H1 (cell line): ENCODE results near the gene ANK3. TPM values are rescaled to one million over a fixed set of nuclear protein-coding genes. Genes with fewer than 3 reads are reported as not detected.

ENCODE experiments used
- CTCF ChIA-PET: fragments of 300-600 bp; sonication (Branson Sonifier 250); formaldehyde crosslinking; loops from one replicate; lab custom pipeline; 2021; ENCODE audit not compliant: partially characterized antibody; lab: Charles Lee
- POLR2A ChIA-PET: fragments of 300-600 bp; sonication (Branson Sonifier 250); formaldehyde crosslinking; loops from one replicate; lab custom pipeline; 2021; ENCODE audit warnings: inconsistent platforms; ENCODE audit not compliant: partially characterized antibody; lab: Charles Lee
- DNase-seq, 2 experiments: peaks; one replicate each; pipeline versions ENCODE4 v3.0.0 to v3.0.0-alpha.2; 2010 to 2022; ENCODE audit warnings: low spot score in 2 of 2, low read depth in 1 of 2, mixed read lengths in 1 of 2
- FAIRE-seq: peaks from 2 replicates; lab custom pipeline; 2011; peaks lifted over from hg19 to GRCh38; lab: Jason Lieb, UNC
- H2AFZ ChIP-seq: 2 replicates; pipeline ENCODE4 v1.8.1; 2012; ENCODE audit warnings: low read length, inconsistent platforms
- H2AK5ac ChIP-seq: 2 replicates; pipeline ENCODE4 v1.6.1; 2013; ENCODE audit warnings: low read depth, low read length
- H2BK120ac ChIP-seq: replicated peaks from 2 replicates; pipeline ENCODE3; 2013; ENCODE audit warnings: low read depth, low read length, inconsistent platforms
- H2BK12ac ChIP-seq: 2 replicates; pipeline ENCODE4 v1.6.1; 2013; ENCODE audit warnings: low read depth, low read length
- H2BK15ac ChIP-seq: 2 replicates; pipeline ENCODE4 v1.6.1; 2013; ENCODE audit warnings: low read length
- H2BK20ac ChIP-seq: 2 replicates; pipeline ENCODE4 v1.6.1; 2013; ENCODE audit warnings: low read length
- H2BK5ac ChIP-seq: 2 replicates; pipeline ENCODE4 v1.6.1; 2013; ENCODE audit warnings: low read depth, low read length
- H3K14ac ChIP-seq: 2 replicates; pipeline ENCODE4 v1.6.1; 2013; ENCODE audit warnings: inconsistent platforms; ENCODE audit not compliant: insufficient read length
- H3K18ac ChIP-seq: 2 replicates; pipeline ENCODE4 v1.6.1; 2013; ENCODE audit warnings: low read length; ENCODE audit errors: extremely low read depth
- H3K23ac ChIP-seq: 2 replicates; pipeline ENCODE4 v1.6.1; 2013; ENCODE audit warnings: inconsistent platforms; ENCODE audit not compliant: insufficient read length
- H3K23me2 ChIP-seq: 2 replicates; pipeline ENCODE4 v1.6.1; 2013; ENCODE audit warnings: low read depth, low read length
- H3K27ac ChIP-seq: 2 replicates; pipeline ENCODE4 v1.6.1; 2011; ENCODE audit warnings: low read depth, low read length, inconsistent platforms
- H3K27me3 ChIP-seq, 4 experiments: replicated peaks in 1 of 4; 1 replicate in 1 of 4; 2 replicates in 3 of 4; pipeline versions ENCODE4 v1.6.1 to v1.8.1; 2011 to 2013; ENCODE audit warnings: low read length in 3 of 4, mild to moderate bottlenecking in 3 of 4, inconsistent platforms in 2 of 4, mixed read lengths in 2 of 4, moderate library complexity in 1 of 4; ENCODE audit not compliant: control insufficient read depth in 3 of 4, insufficient read depth in 3 of 4; ENCODE audit errors: extremely low read depth in 1 of 4
- H3K36me3 ChIP-seq, 4 experiments: 2 replicates each; pipeline versions ENCODE4 v1.6.1 to v1.8.1; 2011 to 2013; ENCODE audit warnings: mild to moderate bottlenecking in 4 of 4, low read length in 3 of 4, moderate library complexity in 2 of 4, control low read depth in 1 of 4, inconsistent platforms in 1 of 4; ENCODE audit not compliant: insufficient read depth in 4 of 4, control insufficient read depth in 2 of 4
- H3K4ac ChIP-seq: replicated peaks from 2 replicates; pipeline ENCODE3; 2013; ENCODE audit warnings: low read length, low read depth, mixed read lengths, inconsistent platforms; ENCODE audit not compliant: insufficient read length
- H3K4me1 ChIP-seq, 4 experiments: replicated peaks in 1 of 4; 1 replicate in 1 of 4; 2 replicates in 3 of 4; pipeline versions ENCODE4 v1.6.1 to v1.8.1; 2011 to 2013; ENCODE audit warnings: low read length in 3 of 4, inconsistent platforms in 2 of 4, mixed read lengths in 1 of 4; ENCODE audit not compliant: insufficient read depth in 4 of 4, control insufficient read depth in 3 of 4
- H3K4me2 ChIP-seq, 2 experiments: 2 replicates each; pipeline versions ENCODE4 v1.6.1 to v1.8.1; 2011 to 2013; ENCODE audit warnings: low read depth in 2 of 2, low read length in 2 of 2, control low read depth in 1 of 2, inconsistent platforms in 1 of 2, mild to moderate bottlenecking in 1 of 2; ENCODE audit not compliant: insufficient read depth in 1 of 2
- H3K4me3 ChIP-seq, 4 experiments: fragments of 200-600, 300-600 bp in 1 of 4; sonication (generic), shearing (Covaris generic), sonication (Bioruptor Twin) in 1 of 4; 2 replicates each; pipeline versions ENCODE4 v1.5.1 to v1.8.1; 2011 to 2016; ENCODE audit warnings: low read length in 4 of 4, low read depth in 3 of 4, control low read depth in 2 of 4, inconsistent platforms in 2 of 4, mild to moderate bottlenecking in 2 of 4, mixed read lengths in 1 of 4, moderate library complexity in 1 of 4; ENCODE audit not compliant: insufficient read depth in 2 of 4; ENCODE audit errors: extremely low read depth in 1 of 4
- H3K56ac ChIP-seq: replicated peaks from 2 replicates; pipeline ENCODE3; 2013; ENCODE audit warnings: low read depth, mild to moderate bottlenecking, mixed read lengths, low read length, inconsistent platforms; ENCODE audit not compliant: insufficient read length
- H3K79me1 ChIP-seq: 2 replicates; pipeline ENCODE4 v1.6.1; 2013; ENCODE audit warnings: low read depth, low read length, control low read depth
- H3K79me2 ChIP-seq, 2 experiments: 2 replicates each; pipeline versions ENCODE4 v1.6.1 to v1.8.1; 2012 to 2013; ENCODE audit warnings: low read length in 2 of 2, mild to moderate bottlenecking in 2 of 2, inconsistent platforms in 1 of 2; ENCODE audit not compliant: insufficient read depth in 2 of 2, control insufficient read depth in 1 of 2
- H3K9ac ChIP-seq, 4 experiments: replicated peaks in 1 of 4; 1 replicate in 1 of 4; 2 replicates in 3 of 4; pipeline versions ENCODE4 v1.6.1 to v1.8.1; 2011 to 2013; ENCODE audit warnings: low read depth in 3 of 4, low read length in 3 of 4, control low read depth in 2 of 4, mild to moderate bottlenecking in 2 of 4, moderate library complexity in 2 of 4, inconsistent platforms in 1 of 4; ENCODE audit errors: extremely low read depth in 1 of 4
- H3K9me3 ChIP-seq, 2 experiments: 2 replicates each; pipeline versions ENCODE4 v1.6.1 to v1.8.1; 2012 to 2013; ENCODE audit warnings: mild to moderate bottlenecking in 2 of 2, moderate library complexity in 2 of 2, control low read depth in 1 of 2, inconsistent platforms in 1 of 2, low read depth in 1 of 2, low read length in 1 of 2, mixed read lengths in 1 of 2; ENCODE audit not compliant: insufficient read depth in 2 of 2
- H4K20me1 ChIP-seq, 2 experiments: replicated peaks in 1 of 2; 2 replicates each; pipeline versions ENCODE3 to v1.8.1; 2011 to 2013; ENCODE audit warnings: inconsistent platforms in 2 of 2, low read length in 2 of 2, mild to moderate bottlenecking in 1 of 2; ENCODE audit not compliant: insufficient read depth in 2 of 2, control insufficient read depth in 1 of 2
- H4K5ac ChIP-seq: 2 replicates; pipeline ENCODE4 v1.6.1; 2013; ENCODE audit warnings: low read length, low read depth, mixed read lengths, inconsistent platforms; ENCODE audit not compliant: insufficient read length
- H4K8ac ChIP-seq: 2 replicates; pipeline ENCODE4 v1.8.0; 2013; ENCODE audit warnings: mild to moderate bottlenecking, moderate library complexity, low read length, inconsistent platforms; ENCODE audit not compliant: insufficient read depth; ENCODE audit errors: extremely low read depth
- H4K91ac ChIP-seq: replicated peaks from 2 replicates; pipeline ENCODE3; 2013; ENCODE audit warnings: low read length, mixed read lengths, inconsistent platforms; ENCODE audit not compliant: insufficient read length
- CBX8 ChIP-seq: fragments of 300-800, 300-1000 bp; sonication (generic); IDR thresholded peaks from 2 replicates; pipeline ENCODE4 v1.7.1; 2016; ENCODE audit warnings: low read depth, low read length, borderline replicate concordance
- GTF2F1 ChIP-seq: IDR thresholded peaks from 2 replicates; pipeline ENCODE4 v1.6.1; 2012; ENCODE audit warnings: low read depth, low read length, improper control_type of control experiment, borderline replicate concordance
- KDM5A ChIP-seq: fragments of 200-600 bp; IDR thresholded peaks from 2 replicates; pipeline ENCODE4 v1.7.1; 2012; ENCODE audit warnings: mild to moderate bottlenecking, low read length, inconsistent platforms, mixed read lengths
- MAX ChIP-seq: IDR thresholded peaks from 2 replicates; pipeline ENCODE4 v1.6.1; 2012; ENCODE audit warnings: inconsistent platforms
- NANOG ChIP-seq: IDR thresholded peaks from 2 replicates; pipeline ENCODE4 v1.6.1; 2011; ENCODE audit warnings: low read length, low read depth, mild to moderate bottlenecking, inconsistent platforms; ENCODE audit not compliant: insufficient read depth, poor library complexity, severe bottlenecking
- POU5F1 ChIP-seq: IDR thresholded peaks from 2 replicates; pipeline ENCODE4 v1.6.1; 2011; ENCODE audit warnings: low read depth, mild to moderate bottlenecking, low read length, moderate library complexity
- WGBS, 2 experiments: shearing (Covaris generic) in 1 of 2; methylation state at CpG; one replicate each; pipeline versions ENCODE4 v1.1.6 to v1.1.7; 2013 to 2015; ENCODE audit warnings: low lambda C conversion rate in 2 of 2, mixed read lengths in 2 of 2, inconsistent platforms in 1 of 2, low coverage in 1 of 2, missing lambda C conversion rate in 1 of 2; ENCODE audit not compliant: insufficient replicate concordance in 2 of 2, insufficient coverage in 1 of 2, insufficient read length in 1 of 2; ENCODE audit errors: extremely low coverage in 1 of 2, missing lambda C conversion rate in 1 of 2; 5-methylcytosine and 5-hydroxymethylcytosine counted together
- polyA plus RNA-seq, 7 experiments: library from polyadenylated mRNA; depleted of rRNA in 3 of 7; stranded (reverse) in 5 of 7; unstranded in 2 of 7; fragments of >200 nt in 5 of 7; fragments of 200-250 nt in 2 of 7; gene quantifications; 1 replicate in 5 of 7; 2 replicates in 1 of 7; 4 replicates in 1 of 7; pipeline versions ENCODE4 v1.2.1 to v1.2.3, GENCODE V29; 2011 to 2013; ENCODE audit warnings: missing spikeins in 2 of 7, mixed read lengths in 2 of 7
- total RNA-seq: library from RNA; stranded (reverse); fragmentation: NEBNext Ultra II Directional; extraction: Animal tissue kit (Norgen Biotek cat#: 25700); gene quantifications from 2 replicates; pipeline ENCODE4 v1.2.1, GENCODE V29; 2021

ANK3 gene
- total and polyA plus RNA-seq, 2 of the 8 experiments (the other 6 are each of a cell fraction or from before 2014, with no cell fraction given): 18.1 to 67.9 TPM

GRCh38 chr10:60385399-60385738 lies 4.3 kb downstream of the ANK3 start:
- CTCF ChIA-PET: no interaction called here
- no peak overlapping the region for H2AFZ ChIP-seq
- H2BK20ac ChIP-seq: no peak overlapping the region

More at GRCh38 chr10:60385399-60385738, 4.3 kb downstream of the ANK3 start:
- Histone ChIP-seq H3K56ac (no peak overlapping the region), H3K27ac (no peak overlapping the region), H3K23me2 (no peaks in the 10 kb centered on the region), H3K27me3 (no peaks in the 10 kb centered on the region), H3K4me3 (no peak overlapping the region), H3K36me3 (no peaks in the 10 kb centered on the region), H4K8ac (no peak overlapping the region), H3K79me1 (no peaks in the 10 kb centered on the region), H3K4ac (no peak overlapping the region), H4K5ac (no peak overlapping the region), H2BK5ac (no peak overlapping the region), H3K4me1 (peaks cover 0 to 12% (median 9%) of the 10 kb centered on the region in 4 experiments; a peak in 6 of 7 replicates), H2BK15ac (no peak overlapping the region), H2BK120ac (no peak overlapping the region), H3K79me2 (no peaks in the 10 kb centered on the region), H3K4me2 (no peak overlapping the region), H3K9me3 (no peaks in the 10 kb centered on the region), H3K14ac (no peak overlapping the region), H4K20me1 (peaks cover 0 to 3% of the 10 kb centered on the region in 2 experiments), H4K91ac (no peak overlapping the region), H3K9ac (no peak overlapping the region), H2BK12ac (no peak overlapping the region), H3K18ac (no peak overlapping the region), H3K23ac (no peak overlapping the region), H2AK5ac (no peak overlapping the region)
- POLR2A ChIA-PET: no interaction called here
- 86% methylated on average over 1 of the region's 1 CpG; no CpG with 5 or more reads in 1 of the 2 experiments for WGBS, 2 experiments
- DNase-seq (no peak), FAIRE-seq (no peak)
- no peak for TF ChIP-seq KDM5A
- TF ChIP-seq POU5F1: no peak
- no peak for TF ChIP-seq MAX
- TF ChIP-seq NANOG: no peak
- TF ChIP-seq GTF2F1: no peak
- no peak for TF ChIP-seq CBX8
